B cell (primary cell): Measurements from ENCODE around the gene ATP8A2. TPM values are rescaled to one million over a fixed set of nuclear protein-coding genes. Genes with fewer than 3 reads are reported as not detected.

Source experiments
- ATAC-seq: fragments of 200-7000 bp; cut with Tn5 transposase; one replicate; pipeline ENCODE4 v1.10.0; 2021; ENCODE audit warnings: low read depth, mild to moderate bottlenecking, moderate number of reproducible peaks, moderate library complexity
- CTCF ChIA-PET: fragments of 350-600 bp; sonication (Branson Sonifier 250); formaldehyde crosslinking; loops from one replicate; lab custom pipeline; 2021; ENCODE audit warnings: antibody characterized with exemption, inconsistent platforms; lab: Charles Lee
- POLR2A ChIA-PET: fragments of 350-600 bp; sonication (Branson Sonifier 250); formaldehyde crosslinking; loops from one replicate; lab custom pipeline; 2021; ENCODE audit warnings: antibody characterized with exemption; lab: Charles Lee
- DNase-seq: peaks from one replicate; pipeline ENCODE4 v3.0.0; 2013
- H2AFZ ChIP-seq: 2 replicates; pipeline ENCODE4 v1.6.1; 2012; ENCODE audit warnings: mild to moderate bottlenecking, low read depth, low read length; ENCODE audit not compliant: insufficient read depth, poor library complexity, severe bottlenecking
- H3K27ac ChIP-seq, 2 donors: 1 replicate in 1 of 2; 2 replicates in 1 of 2; pipeline ENCODE4 v1.5.1; 2012 to 2013; ENCODE audit warnings: low read length in 2 of 2, mild to moderate bottlenecking in 2 of 2, moderate library complexity in 1 of 2
- H3K27me3 ChIP-seq, 4 experiments: fragments of 200-600 bp in 1 of 4; sonication (generic) in 1 of 4; replicated peaks in 1 of 4; 1 replicate in 2 of 4; 2 replicates in 2 of 4; pipeline versions ENCODE4 v1.6.1 to v1.7.0; 2013 to 2016; ENCODE audit warnings: low read length in 3 of 4, mild to moderate bottlenecking in 2 of 4, mixed read lengths in 1 of 4, moderate library complexity in 1 of 4; ENCODE audit not compliant: insufficient read depth in 4 of 4, control insufficient read depth in 3 of 4; ENCODE audit errors: control extremely low read depth in 1 of 4
- H3K36me3 ChIP-seq, 2 experiments: replicated peaks in 1 of 2; 1 replicate in 1 of 2; 2 replicates in 1 of 2; pipeline versions ENCODE4 v1.6.1 to v1.7.1; 2013; ENCODE audit warnings: low read length in 1 of 2; ENCODE audit not compliant: insufficient read depth in 2 of 2, control insufficient read depth in 1 of 2; ENCODE audit errors: control extremely low read depth in 1 of 2, extremely low read depth in 1 of 2
- H3K4me1 ChIP-seq, 2 donors: fragments of 200-600 bp in 1 of 2; sonication (generic) in 1 of 2; 1 replicate in 1 of 2; 2 replicates in 1 of 2; pipeline versions ENCODE4 v1.5.1 to v1.6.1; 2013 to 2017; ENCODE audit warnings: low read length in 2 of 2; ENCODE audit not compliant: control insufficient read depth in 2 of 2, insufficient read depth in 2 of 2
- H3K4me2 ChIP-seq: replicated peaks from 2 replicates; pipeline ENCODE3; 2012; ENCODE audit warnings: mild to moderate bottlenecking, low read depth, low read length; ENCODE audit not compliant: poor library complexity, severe bottlenecking
- H3K4me3 ChIP-seq, 5 experiments: fragments of 200-600 bp in 1 of 5; sonication (generic) in 1 of 5; 1 replicate in 3 of 5; 2 replicates in 2 of 5; pipeline versions ENCODE4 v1.5.1 to v1.7.0; 2011 to 2016; ENCODE audit warnings: low read length in 4 of 5, mild to moderate bottlenecking in 4 of 5, low read depth in 2 of 5, control low read depth in 1 of 5, moderate library complexity in 1 of 5; ENCODE audit not compliant: insufficient read depth in 1 of 5; ENCODE audit errors: control extremely low read depth in 1 of 5, extremely low read depth in 1 of 5
- H3K79me2 ChIP-seq: fragments of 200-600 bp; sonication (generic); one replicate; pipeline ENCODE4 v1.6.0; 2016; ENCODE audit warnings: low read length; ENCODE audit not compliant: control insufficient read depth, insufficient read depth
- H3K9ac ChIP-seq: fragments of 200-600 bp; sonication (generic); 2 replicates; pipeline ENCODE4 v1.6.1; 2017; ENCODE audit warnings: mild to moderate bottlenecking, low read length, moderate library complexity
- H3K9me3 ChIP-seq, 3 donors: one replicate each; pipeline versions ENCODE4 v1.6.1 to v1.7.1; 2013; ENCODE audit warnings: low read length in 2 of 3; ENCODE audit not compliant: control insufficient read depth in 2 of 3, insufficient read depth in 1 of 3; ENCODE audit errors: control extremely low read depth in 1 of 3
- H4K20me1 ChIP-seq: 2 replicates; pipeline ENCODE4 v1.6.0; 2012; ENCODE audit warnings: mild to moderate bottlenecking, low read length; ENCODE audit not compliant: insufficient read depth, control insufficient read depth, poor library complexity, severe bottlenecking
- H3K27ac Mint-ChIP-seq: one replicate; pipeline ENCODE4 v1.8.0; 2021; ENCODE audit warnings: mixed read lengths
- H3K27me3 Mint-ChIP-seq: one replicate; pipeline ENCODE4 v1.8.0; 2021; ENCODE audit warnings: mixed read lengths
- H3K4me1 Mint-ChIP-seq: one replicate; pipeline ENCODE4 v1.8.0; 2021; ENCODE audit warnings: mixed read lengths
- H3K4me3 Mint-ChIP-seq: one replicate; pipeline ENCODE4 v1.8.0; 2021; ENCODE audit warnings: mixed read lengths
- H3K9me3 Mint-ChIP-seq: one replicate; pipeline ENCODE4 v1.8.0; 2022; ENCODE audit warnings: mixed read lengths; ENCODE audit not compliant: insufficient read depth
- EZH2 ChIP-seq: IDR thresholded peaks from 2 replicates; pipeline ENCODE4 v1.6.1; 2012; ENCODE audit warnings: borderline replicate concordance, low read depth, mild to moderate bottlenecking, moderate library complexity, low read length; ENCODE audit not compliant: insufficient read depth, poor library complexity, severe bottlenecking
- WGBS: methylation state at CpG from one replicate; pipeline ENCODE4 v1.1.5; 2013; ENCODE audit warnings: missing lambda C conversion rate; ENCODE audit not compliant: insufficient coverage; 5-methylcytosine and 5-hydroxymethylcytosine counted together
- intact Hi-C: fragments of 100-400 bp; cut with micrococcal nuclease; formaldehyde crosslinking; loops from one replicate; pipeline ENCODE4 v1.10.0; 2022
- polyA plus RNA-seq: library from polyadenylated mRNA; depleted of rRNA; stranded (reverse); fragments of >200 nt; gene quantifications from 2 replicates; pipeline ENCODE4 v1.2.3, GENCODE V29; 2012
- total RNA-seq, 2 donors: library from RNA; stranded (reverse); fragments of 120-200 nt in 1 of 2; gene quantifications; 1 replicate in 1 of 2; 2 replicates in 1 of 2; pipeline versions ENCODE4 v1.2.3 to v1.2.4, GENCODE V29; 2013 to 2022
- TF ChIP-seq, protein P1 (sequence below): fragments of 200-600 bp; IDR thresholded peaks from one replicate; pipeline ENCODE4 v1.8.0; 2022; ENCODE audit warnings: antibody characterized with exemption, mild to moderate bottlenecking

ATP8A2 gene
- total and polyA plus RNA-seq, 2 donors (not counting 1 experiment from before 2014, with no cell fraction given) = not detected

DNA sequence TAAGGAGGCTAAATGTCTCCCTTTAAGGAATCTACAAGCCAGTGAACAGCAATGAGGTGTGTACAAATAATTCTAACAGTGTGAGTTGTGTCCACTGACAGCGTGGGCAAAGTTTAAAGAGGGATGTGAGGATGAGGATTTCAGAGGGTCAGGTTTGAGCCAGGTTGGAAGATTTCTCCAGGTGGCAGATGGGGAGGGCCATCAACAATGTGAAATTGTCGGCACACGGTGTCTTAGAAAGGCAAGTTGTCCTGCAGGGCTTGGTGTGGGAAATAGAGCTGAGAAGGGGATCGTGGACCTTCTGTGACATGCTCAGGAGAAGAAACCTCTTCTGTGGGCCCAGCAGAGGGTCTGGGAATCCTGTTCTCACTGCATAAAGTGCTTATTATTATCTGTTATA, 52.1 kb downstream of the ATP8A2 start:
- ATAC-seq = no peak

GRCh38 chr13:25429466-25429865, 57.7 kb downstream of the ATP8A2 start:
- Mint-ChIP-seq H3K4me1 (no peaks in the 10 kb centered on the region), H3K27ac (no peak overlapping the region), H3K4me3 (no peak overlapping the region), H3K9me3 (peaks cover 4% of the 10 kb centered on the region), H3K27me3 (no peaks in the 10 kb centered on the region)
- Histone ChIP-seq H3K9me3 (peaks cover 0 to 9% (median 0%) of the 10 kb centered on the region in 3 donors), H3K9ac (no peak overlapping the region), H3K27ac (no peak overlapping the region), H3K4me1 (no peaks in the 10 kb centered on the region), H4K20me1 (no peaks in the 10 kb centered on the region), H3K27me3 (no peaks in the 10 kb centered on the region), H3K4me2 (no peak overlapping the region), H3K36me3 (no peaks in the 10 kb centered on the region), H3K79me2 (no peaks in the 10 kb centered on the region), H2AFZ (no peak overlapping the region), H3K4me3 (no peak overlapping the region)
- ATAC-seq = no peak
- intact Hi-C loops = no loop called here
- WGBS = 95% methylated on average over 5 of the region's 6 CpGs
- POLR2A ChIA-PET = no interaction called here
- no peak for DNase-seq
- TF ChIP-seq EZH2 = no peak
- TF ChIP-seq, protein P1, sequence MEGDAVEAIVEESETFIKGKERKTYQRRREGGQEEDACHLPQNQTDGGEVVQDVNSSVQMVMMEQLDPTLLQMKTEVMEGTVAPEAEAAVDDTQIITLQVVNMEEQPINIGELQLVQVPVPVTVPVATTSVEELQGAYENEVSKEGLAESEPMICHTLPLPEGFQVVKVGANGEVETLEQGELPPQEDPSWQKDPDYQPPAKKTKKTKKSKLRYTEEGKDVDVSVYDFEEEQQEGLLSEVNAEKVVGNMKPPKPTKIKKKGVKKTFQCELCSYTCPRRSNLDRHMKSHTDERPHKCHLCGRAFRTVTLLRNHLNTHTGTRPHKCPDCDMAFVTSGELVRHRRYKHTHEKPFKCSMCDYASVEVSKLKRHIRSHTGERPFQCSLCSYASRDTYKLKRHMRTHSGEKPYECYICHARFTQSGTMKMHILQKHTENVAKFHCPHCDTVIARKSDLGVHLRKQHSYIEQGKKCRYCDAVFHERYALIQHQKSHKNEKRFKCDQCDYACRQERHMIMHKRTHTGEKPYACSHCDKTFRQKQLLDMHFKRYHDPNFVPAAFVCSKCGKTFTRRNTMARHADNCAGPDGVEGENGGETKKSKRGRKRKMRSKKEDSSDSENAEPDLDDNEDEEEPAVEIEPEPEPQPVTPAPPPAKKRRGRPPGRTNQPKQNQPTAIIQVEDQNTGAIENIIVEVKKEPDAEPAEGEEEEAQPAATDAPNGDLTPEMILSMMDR = no peak
- CTCF ChIA-PET = no interaction called here

More for the DNA sequence above, 52.1 kb downstream of the ATP8A2 start:
- peaks cover 4% of the 10 kb centered on the region for H3K9me3 Mint-ChIP-seq
- 68% methylated on average over 3 of the region's 4 CpGs for WGBS
- Histone ChIP-seq H3K27me3 (no peaks in the 10 kb centered on the region), H3K4me1 (no peaks in the 10 kb centered on the region), H2AFZ (no peak overlapping the region), H3K4me3 (no peak overlapping the region), H3K9me3 (peaks cover 0 to 9% (median 0%) of the 10 kb centered on the region in 3 donors), H3K27ac (no peak overlapping the region), H3K4me2 (no peak overlapping the region), H3K9ac (no peak overlapping the region), H3K36me3 (no peaks in the 10 kb centered on the region), H4K20me1 (no peaks in the 10 kb centered on the region), H3K79me2 (no peaks in the 10 kb centered on the region)
- POLR2A ChIA-PET = no interaction called here
- DNase-seq = no peak
- H3K4me3 Mint-ChIP-seq = no peak overlapping the region
- CTCF ChIA-PET = no interaction called here
- H3K27me3 Mint-ChIP-seq = peaks cover 11% of the 10 kb centered on the region
- TF ChIP-seq EZH2 = no peak
- TF ChIP-seq, protein P1 = no peak
- no peak overlapping the region for H3K27ac Mint-ChIP-seq
- H3K4me1 Mint-ChIP-seq = no peaks in the 10 kb centered on the region
- intact Hi-C loops = no loop called here
